Right hindlimb (tissue), 1 donor: ENCODE results near the gene KIF1B.

Experiments
- DNase-seq: peaks from one replicate; pipeline ENCODE4 v3.0.0-alpha.2; 2018

KIF1B gene

GRCh38 chr1:10209905-10210810 lies at the start of gene KIF1B:
TSS of gene KIF1B (plus strand) at chr1:10210570. CDS start at chr1:10232329, 21,759 bp downstream.
- peak; percentile 99 for DNase-seq

DNA sequence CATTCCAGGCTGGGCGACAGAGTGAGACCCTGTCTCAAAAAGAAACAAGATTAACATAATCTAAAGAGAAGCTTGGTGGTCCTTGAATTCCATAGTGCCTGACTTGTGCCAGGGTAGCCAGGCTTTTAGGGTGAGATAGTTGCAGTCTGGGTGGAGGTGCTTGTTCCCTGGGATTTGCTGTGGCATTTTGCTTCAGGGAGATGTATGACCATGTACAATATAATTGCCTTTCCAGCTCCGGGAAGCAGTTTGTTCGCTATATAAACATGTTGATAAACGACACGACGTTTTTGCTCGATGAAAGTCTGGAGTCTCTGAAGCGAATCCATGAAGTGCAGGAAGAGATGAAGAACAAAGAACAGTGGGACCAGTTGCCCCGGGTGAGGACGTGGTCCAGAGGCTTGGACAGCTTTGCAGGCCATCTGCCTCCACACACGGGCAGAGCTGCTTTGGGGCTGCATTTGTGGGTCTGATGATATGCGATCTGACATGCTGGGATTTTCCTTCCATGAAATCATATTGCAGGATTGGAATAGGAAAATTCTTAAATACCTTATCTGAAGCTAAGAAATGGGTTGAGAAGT lies 49.4 kb upstream of the KIF1B start:
- no peak for DNase-seq

- peak; percentile 56 for DNase-seq
Observed at GRCh38 chr1:10161541-10162290, 48.7 kb upstream of the KIF1B start.

GRCh38 chr1:10168912-10169514 lies 41.4 kb upstream of the KIF1B start:
- DNase-seq, result no peak

- DNase-seq, result no peak
Observed at GRCh38 chr1:10170239-10170574, 40.2 kb upstream of the KIF1B start.

- no peak for DNase-seq
Observed at GRCh38 chr1:10171105-10171767, 39.1 kb upstream of the KIF1B start.

DNA sequence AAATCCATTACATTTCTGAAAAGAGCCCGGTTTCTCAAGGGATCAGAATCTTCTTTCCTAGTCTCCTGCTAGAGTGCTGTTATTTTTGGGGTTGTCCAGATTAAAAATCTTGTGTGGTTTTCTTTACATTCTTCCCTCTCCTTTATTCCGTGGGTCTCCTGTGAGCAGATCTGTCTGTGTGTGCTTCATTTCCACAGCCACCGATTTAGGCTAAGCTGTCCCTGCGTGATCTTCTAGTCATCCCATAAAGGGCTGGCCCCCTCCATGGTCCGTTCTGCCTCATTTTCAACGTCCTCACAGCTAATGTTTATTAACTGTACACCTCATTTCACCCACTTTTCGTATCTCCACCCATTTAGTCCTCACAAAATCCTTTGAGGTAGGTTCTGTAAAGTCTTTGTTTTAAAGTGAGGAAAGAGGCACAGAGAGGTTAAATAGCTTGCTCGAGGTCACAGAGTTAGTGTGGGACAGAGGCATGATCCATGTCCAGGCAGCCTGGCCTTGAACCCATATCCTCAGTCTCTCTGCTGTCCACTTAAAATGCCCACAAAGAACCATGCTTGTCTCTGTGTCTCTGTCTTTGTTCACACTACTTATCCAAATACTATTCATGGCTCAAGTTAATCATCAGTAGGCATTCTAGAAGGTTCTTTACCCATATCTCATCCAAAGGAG lies 38.2 kb upstream of the KIF1B start:
- no peak for DNase-seq

DNA sequence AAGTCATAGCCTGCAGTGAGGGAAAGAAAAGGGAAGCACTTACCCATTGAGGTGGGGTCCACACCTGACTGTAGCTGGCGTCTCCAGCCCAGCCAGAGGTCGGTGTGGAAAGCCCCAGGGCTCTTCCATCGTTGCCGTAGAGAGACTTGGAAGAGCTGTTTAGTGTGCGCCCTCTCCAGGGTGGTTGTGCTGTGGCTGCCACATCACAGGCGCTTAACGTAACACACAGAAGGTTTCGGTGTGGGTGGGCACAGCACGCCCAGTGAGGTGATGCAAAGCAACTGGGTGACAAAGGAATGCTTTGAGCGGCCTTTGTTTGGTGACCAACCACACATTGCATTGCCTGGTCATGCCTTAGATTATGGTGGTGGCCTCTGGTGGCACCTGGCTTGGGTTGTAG lies 36.8 kb upstream of the KIF1B start:
- no peak for DNase-seq

GRCh38 chr1:10177876-10178275 lies 32.5 kb upstream of the KIF1B start:
- no peak for DNase-seq

- no peak for DNase-seq
Observed at GRCh38 chr1:10178597-10179405, 31.6 kb upstream of the KIF1B start.

- no peak for DNase-seq
Observed at GRCh38 chr1:10179406-10180091, 30.8 kb upstream of the KIF1B start.

DNA sequence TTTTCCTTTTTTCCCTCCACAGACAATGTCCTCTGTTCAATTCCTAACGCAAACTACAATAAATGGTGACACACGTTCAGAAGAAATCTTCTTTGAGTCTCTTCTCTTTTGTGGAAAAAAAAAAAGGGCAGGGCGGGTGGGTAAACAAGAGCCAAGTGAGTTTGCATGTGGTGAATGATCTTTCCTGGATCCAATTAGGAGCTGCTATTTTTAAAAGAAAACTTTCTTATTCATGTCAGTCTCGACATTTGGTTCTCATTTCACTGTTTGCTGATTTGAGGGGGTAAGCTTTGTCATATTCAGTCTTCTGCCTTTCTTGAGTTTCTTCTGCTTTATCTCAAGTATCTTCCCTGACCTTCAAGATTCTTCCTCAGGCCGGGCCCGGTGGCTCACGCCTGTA lies 29.2 kb upstream of the KIF1B start:
- no peak for DNase-seq

DNA sequence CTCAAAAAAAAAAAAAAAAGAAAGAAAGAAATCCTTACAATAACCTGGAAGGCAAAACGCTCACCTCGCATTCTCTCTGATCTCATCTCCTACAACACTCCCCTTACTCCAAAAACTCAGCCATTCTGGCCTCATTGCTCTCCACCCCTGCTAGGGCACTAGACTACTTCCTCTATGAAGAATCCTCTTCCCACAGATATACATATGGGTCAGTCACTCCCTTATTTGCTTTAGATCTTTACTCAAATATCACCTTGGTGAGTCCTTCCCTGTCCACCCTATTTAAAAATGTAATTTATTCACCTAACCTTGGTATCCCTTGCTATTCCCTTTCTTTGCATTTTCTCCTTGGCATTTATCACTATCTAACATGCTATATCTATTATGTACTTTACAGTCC lies 24.6 kb upstream of the KIF1B start:
- DNase-seq, result no peak

- DNase-seq, result no peak
Observed at GRCh38 chr1:10186331-10187025, 23.9 kb upstream of the KIF1B start.

DNA sequence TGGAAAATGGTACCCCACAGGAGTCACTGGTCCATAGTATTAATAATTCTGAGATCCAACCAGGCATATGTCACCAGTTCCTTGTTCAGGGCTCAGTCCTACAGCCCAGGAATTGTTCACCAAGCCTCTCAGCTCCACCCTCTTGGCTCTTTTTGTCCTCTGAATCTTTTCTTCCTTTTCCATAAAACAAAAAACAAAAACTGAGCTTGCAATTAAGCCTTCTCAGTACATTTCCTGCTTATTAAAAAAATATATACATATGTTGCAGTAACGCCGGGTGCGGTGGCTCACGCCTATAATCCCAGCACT lies 23.4 kb upstream of the KIF1B start:
- DNase-seq, result no peak

GRCh38 chr1:10188133-10188650 lies 22.2 kb upstream of the KIF1B start:
- no peak for DNase-seq

DNA sequence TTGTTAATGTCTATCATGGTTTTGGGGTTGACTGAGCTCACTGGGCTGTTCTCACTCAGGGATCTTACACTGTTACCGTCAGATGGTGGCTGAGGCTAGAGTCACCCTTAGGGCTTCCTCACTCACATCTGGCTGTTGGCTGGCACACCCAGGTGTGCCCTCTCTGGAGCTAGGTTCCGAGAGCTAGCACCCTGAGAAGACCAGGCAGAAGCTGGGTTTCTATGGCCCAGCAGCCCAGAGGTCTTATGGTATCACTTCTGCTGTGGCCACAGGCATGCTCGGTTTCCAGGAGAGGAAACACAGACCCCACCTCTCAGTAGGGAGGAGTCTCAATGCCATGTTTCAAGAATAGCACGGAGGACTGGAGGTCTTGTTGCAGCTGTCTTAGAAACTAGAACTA lies 20.7 kb upstream of the KIF1B start:
- no peak for DNase-seq

GRCh38 chr1:10192263-10192662 lies 18.1 kb upstream of the KIF1B start:
- no peak for DNase-seq

- DNase-seq, result no peak
Observed at GRCh38 chr1:10193288-10193687, 17.1 kb upstream of the KIF1B start.

DNA sequence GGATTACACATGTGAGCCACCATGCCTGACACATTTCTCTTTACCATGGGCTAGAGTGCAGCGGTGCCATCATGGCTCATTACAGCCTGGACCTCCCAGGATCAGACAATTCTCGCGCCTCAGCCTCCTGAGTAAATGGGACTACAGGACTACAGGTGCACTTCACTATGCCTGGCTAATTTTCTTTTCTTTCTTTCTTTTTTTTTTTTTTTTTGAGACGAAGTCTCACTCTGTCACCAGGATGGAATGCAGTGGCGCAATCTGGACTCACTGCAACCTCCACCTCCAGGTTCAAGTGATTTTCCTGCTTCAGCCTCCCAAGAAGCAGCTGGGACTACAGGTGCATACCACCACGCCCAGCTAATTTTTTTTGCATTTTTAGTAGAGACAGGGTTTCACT lies 14.8 kb upstream of the KIF1B start:
- no peak for DNase-seq
